Adipocyte (in vitro differentiated cells): ENCODE data around the gene SNX8.

ENCODE experiments used
- DNase-seq: peaks from one replicate; pipeline ENCODE4 v3.0.0-alpha.2; 2015; ENCODE audit warnings: low read depth
- H3K27me3 ChIP-seq: replicated peaks from 2 replicates; pipeline ENCODE4 v1.7.0; 2013; ENCODE audit warnings: mild to moderate bottlenecking, low read length, moderate library complexity; ENCODE audit not compliant: control insufficient read depth, insufficient read depth
- H3K36me3 ChIP-seq: 2 replicates; pipeline ENCODE4 v1.7.0; 2013; ENCODE audit warnings: low read length, mild to moderate bottlenecking, moderate library complexity; ENCODE audit not compliant: control insufficient read depth, insufficient read depth, severe bottlenecking
- H3K4me1 ChIP-seq: 2 replicates; pipeline ENCODE4 v1.7.0; 2013; ENCODE audit warnings: mild to moderate bottlenecking, low read length, moderate library complexity; ENCODE audit not compliant: control insufficient read depth, insufficient read depth
- H3K4me3 ChIP-seq: 2 replicates; pipeline ENCODE4 v1.7.0; 2013; ENCODE audit warnings: mild to moderate bottlenecking, low read length, moderate library complexity
- H3K9ac ChIP-seq: 2 replicates; pipeline ENCODE4 v1.7.0; 2013; ENCODE audit warnings: mild to moderate bottlenecking, low read length, moderate library complexity
- H3K9me3 ChIP-seq: 2 replicates; pipeline ENCODE4 v1.7.0; 2013; ENCODE audit warnings: mild to moderate bottlenecking, low read length, moderate library complexity; ENCODE audit not compliant: control insufficient read depth

SNX8 gene

GRCh38 chr7:2249744-2250323 is 64.4 kb downstream of the SNX8 start:
- Histone ChIP-seq H3K9ac (peak overlapping the region; percentile 87), H3K27me3 (no peaks in the 10 kb centered on the region), H3K4me1 (peaks cover 19% of the 10 kb centered on the region), H3K9me3 (no peaks in the 10 kb centered on the region), H3K4me3 (peak overlapping the region; percentile 62), H3K36me3 (no peaks in the 10 kb centered on the region)
- DNase-seq: no peak

GRCh38 chr7:2248984-2249694 is 65.1 kb downstream of the SNX8 start:
- no peaks in the 10 kb centered on the region for H3K27me3 ChIP-seq
- DNase-seq: peak; percentile 90
- H3K4me1 ChIP-seq: peaks cover 19% of the 10 kb centered on the region
- no peaks in the 10 kb centered on the region for H3K9me3 ChIP-seq
- no peaks in the 10 kb centered on the region for H3K36me3 ChIP-seq
- H3K4me3 ChIP-seq: peak overlapping the region; percentile 62
- peak overlapping the region; percentile 87 for H3K9ac ChIP-seq

GRCh38 chr7:2247141-2247995 is 66.9 kb downstream of the SNX8 start:
- Histone ChIP-seq H3K9me3 (no peaks in the 10 kb centered on the region), H3K4me1 (peaks cover 26% of the 10 kb centered on the region), H3K36me3 (no peaks in the 10 kb centered on the region), H3K27me3 (no peaks in the 10 kb centered on the region), H3K9ac (peak overlapping the region; percentile 41), H3K4me3 (no peak overlapping the region)
- DNase-seq: peak; percentile 49

GRCh38 chr7:2245883-2246675 is 68.2 kb downstream of the SNX8 start:
- no peak for DNase-seq

GRCh38 chr7:2244404-2244995 is 69.7 kb downstream of the SNX8 start:
- Histone ChIP-seq H3K9me3 (no peaks in the 10 kb centered on the region), H3K27me3 (no peaks in the 10 kb centered on the region), H3K4me1 (peaks cover 30% of the 10 kb centered on the region), H3K4me3 (no peak overlapping the region), H3K9ac (no peak overlapping the region), H3K36me3 (peaks cover 1% of the 10 kb centered on the region)
- no peak for DNase-seq

More at GRCh38 chr7:2245883-2246675, 68.2 kb downstream of the SNX8 start:
- H3K9ac ChIP-seq: no peak overlapping the region
- H3K36me3 ChIP-seq: no peaks in the 10 kb centered on the region
- no peak overlapping the region for H3K4me3 ChIP-seq
- no peaks in the 10 kb centered on the region for H3K9me3 ChIP-seq
- H3K4me1 ChIP-seq: peaks cover 31% of the 10 kb centered on the region
- no peaks in the 10 kb centered on the region for H3K27me3 ChIP-seq

GRCh38 chr7:2243458-2243857 is 70.8 kb downstream of the SNX8 start:
- DNase-seq: no peak
- H3K4me3 ChIP-seq: no peak overlapping the region
- peaks cover 9% of the 10 kb centered on the region for H3K36me3 ChIP-seq

GRCh38 chr7:2242541-2243429 is 71.5 kb downstream of the SNX8 start:
- H3K4me1 ChIP-seq: peaks cover 16% of the 10 kb centered on the region
- H3K27me3 ChIP-seq: no peaks in the 10 kb centered on the region
- no peaks in the 10 kb centered on the region for H3K9me3 ChIP-seq
- H3K4me3 ChIP-seq: peak overlapping the region; percentile 94
- peak overlapping the region; percentile 92 for H3K9ac ChIP-seq
- peak; percentile 28 for DNase-seq
- H3K36me3 ChIP-seq: peaks cover 16% of the 10 kb centered on the region

More at GRCh38 chr7:2243458-2243857, 70.8 kb downstream of the SNX8 start:
- Histone ChIP-seq H3K9ac (no peak overlapping the region), H3K9me3 (no peaks in the 10 kb centered on the region), H3K4me1 (peaks cover 19% of the 10 kb centered on the region), H3K27me3 (no peaks in the 10 kb centered on the region)

GRCh38 chr7:2241580-2242540 is 72.4 kb downstream of the SNX8 start, which contains the start of the genes MRM2 and NUDT1:
Gene MRM2, minus strand, starts transcription at chr7:2242205. Its CDS starts 36 bp downstream, at chr7:2242169.
Gene NUDT1, plus strand, starts transcription at chr7:2242226. Its CDS starts 2,349 bp downstream, at chr7:2244575.
- Histone ChIP-seq H3K4me1 (peaks cover 16% of the 10 kb centered on the region), H3K4me3 (peak within 1 kb of the TSS; percentile 94), H3K9me3 (no peaks in the 10 kb centered on the region)

GRCh38 chr7:2239242-2239641 is 75.0 kb downstream of the SNX8 start:
- peaks cover 45% of the 10 kb centered on the region for H3K36me3 ChIP-seq
- H3K4me3 ChIP-seq: no peak overlapping the region

More at GRCh38 chr7:2241580-2242540, 72.4 kb downstream of the SNX8 start, which contains the start of the genes MRM2 and NUDT1:
- Histone ChIP-seq H3K27me3 (no peaks in the 10 kb centered on the region), H3K36me3 (peaks cover 24% of the 10 kb centered on the region), H3K9ac (peak within 1 kb of the TSS; percentile 92)
- DNase-seq: peak; percentile 95

More at GRCh38 chr7:2239242-2239641, 75.0 kb downstream of the SNX8 start:
- Histone ChIP-seq H3K9ac (no peak overlapping the region), H3K27me3 (no peaks in the 10 kb centered on the region), H3K9me3 (no peaks in the 10 kb centered on the region), H3K4me1 (peaks cover 16% of the 10 kb centered on the region)
- no peak for DNase-seq
